ENCODE data around the gene GABRB2.

Gene GABRB2

GRCh38 chr5:161391724-161392123 is 154.8 kb downstream of the GABRB2 start:
- DNase-seq (ENCODE audit: low read depth in 1 of 2, low spot score in 1 of 2), result no peak

GRCh38 chr5:161391016-161391415 is 155.5 kb downstream of the GABRB2 start:
- no peak for DNase-seq (ENCODE audit: low read depth in 1 of 2, low spot score in 1 of 2)

GRCh38 chr5:161387121-161387520 is 159.4 kb downstream of the GABRB2 start:
- DNase-seq (ENCODE audit: low read depth in 1 of 2, low spot score in 1 of 2), result no peak

GRCh38 chr5:161385027-161385426 is 161.5 kb downstream of the GABRB2 start:
- no peak for DNase-seq (ENCODE audit: low read depth in 1 of 2, low spot score in 1 of 2)

GRCh38 chr5:161382685-161383084 is 163.8 kb downstream of the GABRB2 start:
- no peak for DNase-seq (ENCODE audit: low read depth in 1 of 2, low spot score in 1 of 2)

GRCh38 chr5:161380486-161380885 is 166.0 kb downstream of the GABRB2 start:
- DNase-seq (ENCODE audit: low read depth in 1 of 2, low spot score in 1 of 2), result no peak

GRCh38 chr5:161378701-161379100 is 167.8 kb downstream of the GABRB2 start:
- DNase-seq (ENCODE audit: low read depth in 1 of 2, low spot score in 1 of 2), result no peak

GRCh38 chr5:161376034-161376433 is 170.5 kb downstream of the GABRB2 start:
- no peak for DNase-seq (ENCODE audit: low read depth in 1 of 2, low spot score in 1 of 2)

- DNase-seq (ENCODE audit: low read depth in 1 of 2, low spot score in 1 of 2), result no peak
Observed at GRCh38 chr5:161373345-161373707, 173.2 kb downstream of the GABRB2 start.

GRCh38 chr5:161372682-161373344 is 173.7 kb downstream of the GABRB2 start:
- DNase-seq (ENCODE audit: low read depth in 1 of 2, low spot score in 1 of 2), result no peak

GRCh38 chr5:161369022-161369421 is 177.5 kb downstream of the GABRB2 start:
- DNase-seq (ENCODE audit: low read depth in 1 of 2, low spot score in 1 of 2), result no peak

- DNase-seq (ENCODE audit: low read depth in 1 of 2, low spot score in 1 of 2), result no peak
Observed at GRCh38 chr5:161358446-161358845, 188.1 kb downstream of the GABRB2 start.

- DNase-seq (ENCODE audit: low read depth in 1 of 2, low spot score in 1 of 2), result no peak
Observed at GRCh38 chr5:161344234-161344633, 202.3 kb downstream of the GABRB2 start.

- DNase-seq (ENCODE audit: low read depth in 1 of 2, low spot score in 1 of 2), result no peak
Observed at GRCh38 chr5:161342886-161343285, 203.6 kb downstream of the GABRB2 start.

- no peak for DNase-seq (ENCODE audit: low read depth in 1 of 2, low spot score in 1 of 2)
Observed at GRCh38 chr5:161340012-161340411, 206.5 kb downstream of the GABRB2 start.

GRCh38 chr5:161333194-161333880 is 213.2 kb downstream of the GABRB2 start:
- DNase-seq (ENCODE audit: low read depth in 1 of 2, low spot score in 1 of 2), result no peak

GRCh38 chr5:161332343-161332742 is 214.2 kb downstream of the GABRB2 start:
- no peak for DNase-seq (ENCODE audit: low read depth in 1 of 2, low spot score in 1 of 2)

GRCh38 chr5:161314033-161314432 is 232.5 kb downstream of the GABRB2 start:
- no peak for DNase-seq (ENCODE audit: low read depth in 1 of 2, low spot score in 1 of 2)

- no peak for DNase-seq (ENCODE audit: low read depth in 1 of 2, low spot score in 1 of 2)
Observed at GRCh38 chr5:161312882-161313281, 233.6 kb downstream of the GABRB2 start.

GRCh38 chr5:161311965-161312364 is 234.6 kb downstream of the GABRB2 start:
- DNase-seq (ENCODE audit: low read depth in 1 of 2, low spot score in 1 of 2), result no peak

GRCh38 chr5:161311146-161311708 is 235.3 kb downstream of the GABRB2 start:
- no peak for DNase-seq (ENCODE audit: low read depth in 1 of 2, low spot score in 1 of 2)

- no peak for DNase-seq (ENCODE audit: low read depth in 1 of 2, low spot score in 1 of 2)
Observed at GRCh38 chr5:161306351-161306995, 240.1 kb downstream of the GABRB2 start.
